ENCODE measurements around the gene CEP152. TPM values are rescaled to one million over a fixed set of nuclear protein-coding genes. Genes with fewer than 3 reads are reported as not detected.

The CEP152 gene
- total RNA-seq, 1 experiment from 2014 or later, result 6.4 TPM

- no peak overlapping the region for H3K4me3 Mint-ChIP-seq (ENCODE audit: unreplicated experiment)
- no peaks in the 10 kb centered on the region for H3K36me3 Mint-ChIP-seq (ENCODE audit: insufficient read depth, unreplicated experiment)
- H3K27me3 Mint-ChIP-seq (ENCODE audit: insufficient read depth, unreplicated experiment), result no peaks in the 10 kb centered on the region
- no TSS peak for BruUV-seq (replicated peaks)
- no peak for TF ChIP-seq CTCF (IDR thresholded peaks at IDR 0.05; ENCODE audit: unreplicated experiment)
- DNase-seq (ENCODE audit: unreplicated experiment), result no peak
- POLR2A ChIA-PET, result no interaction called here
- peaks cover 6% of the 10 kb centered on the region for H3K4me1 Mint-ChIP-seq (ENCODE audit: insufficient read depth, unreplicated experiment)
- H3K9me3 Mint-ChIP-seq (ENCODE audit: unreplicated experiment), result peaks cover 22% of the 10 kb centered on the region
- H3K27ac Mint-ChIP-seq (ENCODE audit: low read depth, unreplicated experiment), result no peak overlapping the region
- CTCF ChIA-PET, result no interaction called here
- intact Hi-C loops (cut with micrococcal nuclease), result no loop called here
Observed at GRCh38 chr15:48708641-48709040, 102.2 kb downstream of the CEP152 start.

- Mint-ChIP-seq H3K27ac (ENCODE audit: low read depth, unreplicated experiment) (no peak overlapping the region), H3K4me1 (ENCODE audit: insufficient read depth, unreplicated experiment) (peaks cover 14% of the 10 kb centered on the region)
Observed at GRCh38 chr15:48705381-48705780, 105.5 kb downstream of the CEP152 start.

DNA sequence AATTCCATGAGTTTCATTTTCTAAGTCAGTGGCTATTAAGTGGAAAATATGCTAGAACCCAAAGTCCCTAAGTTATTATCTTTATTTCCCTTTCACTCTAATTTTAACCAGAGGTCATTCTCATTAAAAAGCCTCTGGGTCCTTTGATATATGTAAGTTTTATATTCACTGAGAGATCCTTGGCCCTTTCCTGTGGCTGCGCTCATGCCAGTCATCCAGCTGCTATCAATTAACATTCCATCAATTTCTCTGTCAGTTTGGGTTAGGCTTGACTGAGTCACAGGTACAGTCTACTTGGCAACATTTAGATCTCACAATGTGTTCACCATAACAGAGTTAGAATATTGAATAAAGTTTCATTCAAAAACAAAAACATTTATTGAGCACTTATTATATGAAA lies 107.3 kb downstream of the CEP152 start:
- Mint-ChIP-seq H3K4me1 (ENCODE audit: insufficient read depth, unreplicated experiment) (peaks cover 14% of the 10 kb centered on the region), H3K36me3 (ENCODE audit: insufficient read depth, unreplicated experiment) (no peaks in the 10 kb centered on the region), H3K27me3 (ENCODE audit: insufficient read depth, unreplicated experiment) (no peaks in the 10 kb centered on the region), H3K9me3 (ENCODE audit: unreplicated experiment) (peaks cover 22% of the 10 kb centered on the region), H3K4me3 (ENCODE audit: unreplicated experiment) (no peak overlapping the region), H3K27ac (ENCODE audit: low read depth, unreplicated experiment) (peak overlapping the region; percentile 51)
- no peak for TF ChIP-seq CTCF (IDR thresholded peaks at IDR 0.05; ENCODE audit: unreplicated experiment)
- no TSS peak for BruUV-seq (replicated peaks)
- CTCF ChIA-PET, result interaction anchor here (0.6 kb wide), 1 partner anchor 197 kb away, joined by 3 read pairs; no protein-coding TSS in a partner anchor
- no peak for DNase-seq (ENCODE audit: unreplicated experiment)
- POLR2A ChIA-PET, result interaction anchor here (0.9 to 1.5 kb wide), 2 partner anchors 10 to 61 kb away, joined by 3 read pairs; no protein-coding TSS in a partner anchor
- intact Hi-C loops (cut with micrococcal nuclease), result no loop called here

More at GRCh38 chr15:48705381-48705780, 105.5 kb downstream of the CEP152 start:
- TF ChIP-seq CTCF (IDR thresholded peaks at IDR 0.05; ENCODE audit: unreplicated experiment), result no peak
- no peak for DNase-seq (ENCODE audit: unreplicated experiment)
- intact Hi-C loops (cut with micrococcal nuclease), result no loop called here
- peaks cover 22% of the 10 kb centered on the region for H3K9me3 Mint-ChIP-seq (ENCODE audit: unreplicated experiment)
- H3K27me3 Mint-ChIP-seq (ENCODE audit: insufficient read depth, unreplicated experiment), result no peaks in the 10 kb centered on the region
- H3K4me3 Mint-ChIP-seq (ENCODE audit: unreplicated experiment), result no peak overlapping the region
- ChIA-PET CTCF (interaction anchor here (0.6 kb wide), 1 partner anchor 1345 kb away, joined by 4 read pairs; no protein-coding TSS in a partner anchor), POLR2A (interaction anchor here (0.6 to 0.7 kb wide), 2 partner anchors 17 to 173 kb away, joined by 3 to 4 read pairs; no protein-coding TSS in a partner anchor)
- no TSS peak for BruUV-seq (replicated peaks)
- H3K36me3 Mint-ChIP-seq (ENCODE audit: insufficient read depth, unreplicated experiment), result no peaks in the 10 kb centered on the region

DNA sequence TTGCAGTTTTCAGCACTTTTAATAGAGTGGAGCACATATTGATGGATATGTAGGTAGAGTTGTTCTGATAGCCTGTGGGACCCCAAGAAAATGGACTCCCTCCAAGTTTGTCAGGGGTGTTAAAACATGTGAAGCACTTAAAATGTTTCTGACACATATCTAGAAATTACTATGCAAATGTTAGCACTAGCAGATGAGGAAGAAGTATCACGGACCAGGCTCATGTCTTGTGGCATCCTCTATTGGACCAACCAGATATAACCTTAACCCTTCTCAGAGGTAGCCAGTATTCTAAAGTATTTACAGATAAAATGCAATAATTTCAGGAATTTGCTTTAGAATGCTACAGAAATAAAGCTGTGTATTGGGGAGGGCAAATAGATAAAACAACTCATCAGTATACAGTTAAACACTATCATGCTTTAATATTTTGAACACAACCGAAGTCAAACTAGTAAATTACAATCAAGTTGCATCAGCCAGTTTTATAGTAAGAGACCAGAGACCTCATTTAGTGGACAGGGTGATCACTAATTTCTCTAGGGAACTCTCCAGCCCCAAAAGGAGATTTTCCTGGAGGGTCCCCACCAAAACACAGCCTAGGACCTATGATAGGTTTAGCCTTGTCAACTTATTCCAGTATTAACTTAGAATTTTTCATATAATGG lies 108.2 kb downstream of the CEP152 start:
- H3K4me3 Mint-ChIP-seq (ENCODE audit: unreplicated experiment), result no peak overlapping the region
- CTCF ChIA-PET, result no interaction called here
- H3K27ac Mint-ChIP-seq (ENCODE audit: low read depth, unreplicated experiment), result peak overlapping the region; percentile 51
- DNase-seq (ENCODE audit: unreplicated experiment), result no peak
- H3K4me1 Mint-ChIP-seq (ENCODE audit: insufficient read depth, unreplicated experiment), result peaks cover 14% of the 10 kb centered on the region
- intact Hi-C loops (cut with micrococcal nuclease), result no loop called here
- H3K9me3 Mint-ChIP-seq (ENCODE audit: unreplicated experiment), result peaks cover 22% of the 10 kb centered on the region
- no peak for TF ChIP-seq CTCF (IDR thresholded peaks at IDR 0.05; ENCODE audit: unreplicated experiment)
- no peaks in the 10 kb centered on the region for H3K27me3 Mint-ChIP-seq (ENCODE audit: insufficient read depth, unreplicated experiment)
- BruUV-seq (replicated peaks), result no TSS peak
- POLR2A ChIA-PET, result interaction anchor here (0.9 to 1.5 kb wide), 2 partner anchors 9 to 62 kb away, joined by 3 read pairs; no protein-coding TSS in a partner anchor
- H3K36me3 Mint-ChIP-seq (ENCODE audit: insufficient read depth, unreplicated experiment), result no peaks in the 10 kb centered on the region

Data from MCF 10A (cell line).